ENCODE measurements around the gene NISCH. TPM values are rescaled to one million over a fixed set of nuclear protein-coding genes. Genes with fewer than 3 reads are reported as not detected.

Gene NISCH
- total RNA-seq, 1 donor from 2014 or later: 43.3 TPM

GRCh38 chr3:52506266-52506966 lies 51.0 kb downstream of the NISCH start:
- H3K36me3 ChIP-seq (ENCODE audit: control insufficient read depth in 3 of 3, insufficient read depth in 3 of 3, low read length in 3 of 3): peaks cover 0 to 5% (median 0%) of the 10 kb centered on the region in 3 donors
- H3K4me3 ChIP-seq (ENCODE audit: low read length in 3 of 3): no peak overlapping the region
- H3K27me3 ChIP-seq (ENCODE audit: control insufficient read depth in 3 of 3, insufficient read depth in 3 of 3, low read length in 3 of 3): no peaks in the 10 kb centered on the region
- no peaks in the 10 kb centered on the region for H3K4me1 ChIP-seq (ENCODE audit: control insufficient read depth in 3 of 3, insufficient read depth in 3 of 3, low read length in 3 of 3)
- no peaks in the 10 kb centered on the region for H3K9me3 ChIP-seq (ENCODE audit: control insufficient read depth in 3 of 3, low read length in 3 of 3)
- H3K27ac ChIP-seq (ENCODE audit: low read depth, low read length): no peak overlapping the region
- H3K9ac ChIP-seq (ENCODE audit: low read depth in 1 of 3, low read length in 3 of 3): no peak overlapping the region

DNA sequence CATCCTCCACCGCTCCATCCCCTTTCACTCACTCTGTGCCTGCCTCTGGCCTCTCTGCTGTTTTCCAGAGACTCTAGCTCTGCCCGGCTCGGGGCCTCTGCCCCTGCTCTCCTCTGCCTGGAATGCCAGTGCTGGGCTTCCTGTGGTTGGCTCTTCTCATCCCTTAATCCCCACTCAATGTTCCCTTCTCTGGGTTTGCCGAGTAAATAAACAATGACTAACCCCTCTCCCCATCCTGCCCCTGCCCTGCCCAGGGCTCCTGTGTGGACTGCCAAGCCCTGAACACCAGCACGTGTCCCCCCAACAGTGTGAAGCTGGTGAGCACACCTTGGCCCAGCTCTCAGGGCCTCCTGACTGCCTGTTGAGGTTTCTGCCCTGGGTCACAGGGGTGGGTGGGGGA lies 52.0 kb downstream of the NISCH start:
- H3K9ac ChIP-seq (ENCODE audit: low read depth in 1 of 3, low read length in 3 of 3): no peak overlapping the region
- peaks cover 0 to 6% (median 0%) of the 10 kb centered on the region in 3 donors for H3K36me3 ChIP-seq (ENCODE audit: control insufficient read depth in 3 of 3, insufficient read depth in 3 of 3, low read length in 3 of 3)
- no peaks in the 10 kb centered on the region for H3K9me3 ChIP-seq (ENCODE audit: control insufficient read depth in 3 of 3, low read length in 3 of 3)
- no peak overlapping the region for H3K4me3 ChIP-seq (ENCODE audit: low read length in 3 of 3)
- H3K4me1 ChIP-seq (ENCODE audit: control insufficient read depth in 3 of 3, insufficient read depth in 3 of 3, low read length in 3 of 3): no peaks in the 10 kb centered on the region
- no peak overlapping the region for H3K27ac ChIP-seq (ENCODE audit: low read depth, low read length)
- no peaks in the 10 kb centered on the region for H3K27me3 ChIP-seq (ENCODE audit: control insufficient read depth in 3 of 3, insufficient read depth in 3 of 3, low read length in 3 of 3)

- Histone ChIP-seq H3K4me3 (ENCODE audit: low read length in 3 of 3) (no peak overlapping the region), H3K4me1 (ENCODE audit: control insufficient read depth in 3 of 3, insufficient read depth in 3 of 3, low read length in 3 of 3) (no peaks in the 10 kb centered on the region), H3K9me3 (ENCODE audit: control insufficient read depth in 3 of 3, low read length in 3 of 3) (no peaks in the 10 kb centered on the region), H3K27ac (ENCODE audit: low read depth, low read length) (no peak overlapping the region), H3K36me3 (ENCODE audit: control insufficient read depth in 3 of 3, insufficient read depth in 3 of 3, low read length in 3 of 3) (peaks cover 0 to 6% (median 0%) of the 10 kb centered on the region in 3 donors), H3K27me3 (ENCODE audit: control insufficient read depth in 3 of 3, insufficient read depth in 3 of 3, low read length in 3 of 3) (no peaks in the 10 kb centered on the region), H3K9ac (ENCODE audit: low read depth in 1 of 3, low read length in 3 of 3) (no peak overlapping the region)
Measured at GRCh38 chr3:52509753-52510328, 54.4 kb downstream of the NISCH start.

GRCh38 chr3:52511509-52511908 lies 56.1 kb downstream of the NISCH start:
- no peak overlapping the region for H3K27ac ChIP-seq (ENCODE audit: low read depth, low read length)
- no peaks in the 10 kb centered on the region for H3K27me3 ChIP-seq (ENCODE audit: control insufficient read depth in 3 of 3, insufficient read depth in 3 of 3, low read length in 3 of 3)
- no peaks in the 10 kb centered on the region for H3K9me3 ChIP-seq (ENCODE audit: control insufficient read depth in 3 of 3, low read length in 3 of 3)
- H3K9ac ChIP-seq (ENCODE audit: low read depth in 1 of 3, low read length in 3 of 3): no peak overlapping the region
- no peak overlapping the region for H3K4me3 ChIP-seq (ENCODE audit: low read length in 3 of 3)
- peaks cover 0 to 2% (median 0%) of the 10 kb centered on the region in 3 donors for H3K4me1 ChIP-seq (ENCODE audit: control insufficient read depth in 3 of 3, insufficient read depth in 3 of 3, low read length in 3 of 3)
- peaks cover 0 to 6% (median 0%) of the 10 kb centered on the region in 3 donors for H3K36me3 ChIP-seq (ENCODE audit: control insufficient read depth in 3 of 3, insufficient read depth in 3 of 3, low read length in 3 of 3)

DNA sequence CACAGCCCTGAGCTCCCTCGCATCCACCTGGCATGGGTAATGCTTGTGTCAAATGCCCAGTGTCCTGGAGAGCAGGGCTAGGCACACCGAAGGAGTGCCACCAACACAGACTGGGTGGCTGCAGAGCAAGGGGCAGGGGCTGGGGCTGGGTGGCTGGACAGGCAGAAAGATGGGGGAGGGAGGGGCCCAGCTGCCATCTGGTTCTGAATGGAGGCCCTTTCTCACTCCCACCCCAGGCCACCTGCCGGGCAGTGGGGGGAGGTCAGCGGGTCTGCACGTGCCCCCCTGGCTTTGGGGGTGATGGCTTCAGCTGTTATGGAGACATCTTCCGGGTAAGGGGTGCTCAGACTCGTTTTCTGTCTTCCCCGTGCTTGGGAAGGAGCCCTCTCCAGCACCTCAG lies 56.7 kb downstream of the NISCH start:
- peaks cover 0 to 6% (median 0%) of the 10 kb centered on the region in 3 donors for H3K36me3 ChIP-seq (ENCODE audit: control insufficient read depth in 3 of 3, insufficient read depth in 3 of 3, low read length in 3 of 3)
- H3K9me3 ChIP-seq (ENCODE audit: control insufficient read depth in 3 of 3, low read length in 3 of 3): no peaks in the 10 kb centered on the region

GRCh38 chr3:52512727-52513126 lies 57.3 kb downstream of the NISCH start:
- H3K9ac ChIP-seq (ENCODE audit: low read depth in 1 of 3, low read length in 3 of 3): no peak overlapping the region
- H3K9me3 ChIP-seq (ENCODE audit: control insufficient read depth in 3 of 3, low read length in 3 of 3): no peaks in the 10 kb centered on the region
- H3K4me3 ChIP-seq (ENCODE audit: low read length in 3 of 3): no peak overlapping the region
- H3K36me3 ChIP-seq (ENCODE audit: control insufficient read depth in 3 of 3, insufficient read depth in 3 of 3, low read length in 3 of 3): peaks cover 0 to 6% (median 0%) of the 10 kb centered on the region in 3 donors
- H3K27me3 ChIP-seq (ENCODE audit: control insufficient read depth in 3 of 3, insufficient read depth in 3 of 3, low read length in 3 of 3): no peaks in the 10 kb centered on the region
- peaks cover 0 to 2% (median 0%) of the 10 kb centered on the region in 3 donors for H3K4me1 ChIP-seq (ENCODE audit: control insufficient read depth in 3 of 3, insufficient read depth in 3 of 3, low read length in 3 of 3)
- H3K27ac ChIP-seq (ENCODE audit: low read depth, low read length): no peak overlapping the region

More for the DNA sequence above, 56.7 kb downstream of the NISCH start:
- Histone ChIP-seq H3K9ac (ENCODE audit: low read depth in 1 of 3, low read length in 3 of 3) (no peak overlapping the region), H3K27ac (ENCODE audit: low read depth, low read length) (no peak overlapping the region), H3K4me3 (ENCODE audit: low read length in 3 of 3) (no peak overlapping the region), H3K4me1 (ENCODE audit: control insufficient read depth in 3 of 3, insufficient read depth in 3 of 3, low read length in 3 of 3) (peaks cover 0 to 2% (median 0%) of the 10 kb centered on the region in 3 donors), H3K27me3 (ENCODE audit: control insufficient read depth in 3 of 3, insufficient read depth in 3 of 3, low read length in 3 of 3) (no peaks in the 10 kb centered on the region)

DNA sequence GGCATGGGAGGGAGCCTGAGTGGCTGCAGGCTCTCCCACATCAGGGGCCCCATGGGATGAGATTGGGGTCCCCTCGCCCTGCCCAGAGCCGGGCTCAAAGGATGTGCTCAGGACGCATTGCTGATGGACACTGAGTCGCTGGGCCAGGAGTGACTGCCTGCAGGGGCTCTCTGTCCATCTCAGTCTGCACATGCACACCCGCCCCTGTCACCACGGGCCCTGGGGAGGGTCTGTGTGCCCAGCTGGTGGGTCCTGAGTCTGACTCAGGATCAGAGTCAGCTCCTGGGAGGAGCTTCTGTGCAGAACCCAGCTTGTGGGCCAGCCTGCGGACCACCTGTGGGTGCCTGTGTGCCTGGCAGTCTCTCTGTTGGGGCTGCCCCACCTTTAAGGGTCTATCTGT lies 57.9 kb downstream of the NISCH start:
- no peaks in the 10 kb centered on the region for H3K9me3 ChIP-seq (ENCODE audit: control insufficient read depth in 3 of 3, low read length in 3 of 3)
- peaks cover 0 to 2% (median 0%) of the 10 kb centered on the region in 3 donors for H3K36me3 ChIP-seq (ENCODE audit: control insufficient read depth in 3 of 3, insufficient read depth in 3 of 3, low read length in 3 of 3)
- no peak overlapping the region for H3K4me3 ChIP-seq (ENCODE audit: low read length in 3 of 3)
- peaks cover 0 to 2% (median 0%) of the 10 kb centered on the region in 3 donors for H3K4me1 ChIP-seq (ENCODE audit: control insufficient read depth in 3 of 3, insufficient read depth in 3 of 3, low read length in 3 of 3)
- H3K9ac ChIP-seq (ENCODE audit: low read depth in 1 of 3, low read length in 3 of 3): no peak overlapping the region
- H3K27ac ChIP-seq (ENCODE audit: low read depth, low read length): no peak overlapping the region
- H3K27me3 ChIP-seq (ENCODE audit: control insufficient read depth in 3 of 3, insufficient read depth in 3 of 3, low read length in 3 of 3): no peaks in the 10 kb centered on the region

- Histone ChIP-seq H3K36me3 (ENCODE audit: control insufficient read depth in 3 of 3, insufficient read depth in 3 of 3, low read length in 3 of 3) (peaks cover 0 to 2% (median 0%) of the 10 kb centered on the region in 3 donors), H3K9me3 (ENCODE audit: control insufficient read depth in 3 of 3, low read length in 3 of 3) (no peaks in the 10 kb centered on the region), H3K27ac (ENCODE audit: low read depth, low read length) (no peak overlapping the region)
Measured at GRCh38 chr3:52514576-52514975, 59.2 kb downstream of the NISCH start.

GRCh38 chr3:52515192-52515591 lies 59.8 kb downstream of the NISCH start:
- H3K4me3 ChIP-seq (ENCODE audit: low read length in 3 of 3): no peak overlapping the region
- no peaks in the 10 kb centered on the region for H3K9me3 ChIP-seq (ENCODE audit: control insufficient read depth in 3 of 3, low read length in 3 of 3)
- no peak overlapping the region for H3K27ac ChIP-seq (ENCODE audit: low read depth, low read length)
- H3K9ac ChIP-seq (ENCODE audit: low read depth in 1 of 3, low read length in 3 of 3): no peak overlapping the region
- peaks cover 0 to 4% (median 0%) of the 10 kb centered on the region in 3 donors for H3K4me1 ChIP-seq (ENCODE audit: control insufficient read depth in 3 of 3, insufficient read depth in 3 of 3, low read length in 3 of 3)
- no peaks in the 10 kb centered on the region for H3K27me3 ChIP-seq (ENCODE audit: control insufficient read depth in 3 of 3, insufficient read depth in 3 of 3, low read length in 3 of 3)
- H3K36me3 ChIP-seq (ENCODE audit: control insufficient read depth in 3 of 3, insufficient read depth in 3 of 3, low read length in 3 of 3): peaks cover 0 to 2% (median 0%) of the 10 kb centered on the region in 3 donors

More at GRCh38 chr3:52514576-52514975, 59.2 kb downstream of the NISCH start:
- Histone ChIP-seq H3K4me3 (ENCODE audit: low read length in 3 of 3) (no peak overlapping the region), H3K9ac (ENCODE audit: low read depth in 1 of 3, low read length in 3 of 3) (no peak overlapping the region), H3K27me3 (ENCODE audit: control insufficient read depth in 3 of 3, insufficient read depth in 3 of 3, low read length in 3 of 3) (no peaks in the 10 kb centered on the region), H3K4me1 (ENCODE audit: control insufficient read depth in 3 of 3, insufficient read depth in 3 of 3, low read length in 3 of 3) (peaks cover 0 to 4% (median 0%) of the 10 kb centered on the region in 3 donors)

DNA sequence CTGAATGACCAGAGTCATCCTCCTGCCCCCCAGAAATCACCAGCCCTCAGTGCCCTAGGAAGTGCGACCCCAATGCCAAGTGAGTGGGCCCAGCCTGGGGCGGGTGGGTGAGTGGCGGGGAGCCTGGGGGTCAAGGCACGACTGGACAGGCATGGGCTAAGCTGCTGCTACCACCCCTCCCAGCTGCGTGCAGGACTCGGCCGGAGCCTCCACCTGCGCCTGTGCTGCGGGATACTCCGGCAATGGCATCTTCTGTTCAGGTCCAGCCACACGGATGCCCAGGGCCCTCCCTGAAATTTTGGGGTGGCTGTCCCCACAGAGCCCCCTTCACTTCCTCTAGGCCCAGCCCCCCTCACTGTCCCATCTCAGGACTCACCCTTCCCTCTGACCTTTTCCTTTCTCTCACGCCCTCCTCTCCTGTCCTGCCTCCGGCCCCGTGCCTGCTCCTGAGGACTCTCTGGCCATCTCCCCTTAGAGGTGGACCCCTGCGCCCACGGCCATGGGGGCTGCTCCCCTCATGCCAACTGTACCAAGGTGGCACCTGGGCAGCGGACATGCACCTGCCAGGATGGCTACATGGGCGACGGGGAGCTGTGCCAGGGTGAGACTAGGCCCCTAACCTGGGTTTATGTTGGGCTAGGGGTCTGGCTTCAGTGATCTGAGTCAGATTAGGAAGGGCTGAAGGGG lies 61.2 kb downstream of the NISCH start:
- peaks cover 0 to 4% (median 0%) of the 10 kb centered on the region in 3 donors for H3K4me1 ChIP-seq (ENCODE audit: control insufficient read depth in 3 of 3, insufficient read depth in 3 of 3, low read length in 3 of 3)
- no peaks in the 10 kb centered on the region for H3K9me3 ChIP-seq (ENCODE audit: control insufficient read depth in 3 of 3, low read length in 3 of 3)
- H3K9ac ChIP-seq (ENCODE audit: low read depth in 1 of 3, low read length in 3 of 3): no peak overlapping the region
- H3K27me3 ChIP-seq (ENCODE audit: control insufficient read depth in 3 of 3, insufficient read depth in 3 of 3, low read length in 3 of 3): no peaks in the 10 kb centered on the region
- H3K36me3 ChIP-seq (ENCODE audit: control insufficient read depth in 3 of 3, insufficient read depth in 3 of 3, low read length in 3 of 3): peaks cover 0 to 3% (median 2%) of the 10 kb centered on the region in 3 donors
- no peak overlapping the region for H3K4me3 ChIP-seq (ENCODE audit: low read length in 3 of 3)
- H3K27ac ChIP-seq (ENCODE audit: low read depth, low read length): no peak overlapping the region
